HL-60 (cell line): Measurements from ENCODE around the gene APOM.

Experiments
- DNase-seq, 2 experiments: peaks; one replicate each; pipeline ENCODE4 v3.0.0-alpha.2; 2010 to 2020; ENCODE audit warnings: low read depth in 1 of 2, low spot score in 1 of 2
- H3K27ac ChIP-seq: fragments of 250-450 bp; sonication (Bioruptor Pico); replicated peaks from 2 replicates; pipeline ENCODE4 v1.5.1; 2020; ENCODE audit warnings: mild to moderate bottlenecking, moderate library complexity
- H3K27me3 ChIP-seq: fragments of 250-450 bp; sonication (Bioruptor Pico); 2 replicates; pipeline ENCODE4 v1.5.1; 2021; ENCODE audit warnings: mild to moderate bottlenecking, moderate library complexity; ENCODE audit not compliant: insufficient read depth, poor library complexity, severe bottlenecking
- H3K4me3 ChIP-seq: replicated peaks from 2 replicates; pipeline ENCODE4 v1.5.1; 2011; ENCODE audit warnings: mild to moderate bottlenecking, control low read depth, low read length; ENCODE audit not compliant: insufficient read depth
- GABPA ChIP-seq: IDR thresholded peaks from 2 replicates; pipeline ENCODE4 v1.6.1; 2012; ENCODE audit warnings: low read depth
- POLR2AphosphoS5 ChIP-seq: IDR thresholded peaks from 2 replicates; pipeline ENCODE4 v1.6.1; 2012; ENCODE audit warnings: low read depth
- SPI1 ChIP-seq: IDR thresholded peaks from 2 replicates; pipeline ENCODE4 v1.6.1; 2012; ENCODE audit warnings: low read depth, mild to moderate bottlenecking, borderline replicate concordance
- TF ChIP-seq, protein P1 (sequence below): IDR thresholded peaks from one replicate; pipeline ENCODE4 v1.5.1; 2011; ENCODE audit warnings: low read length, control low read depth, inconsistent platforms; ENCODE audit not compliant: insufficient read depth
- TF ChIP-seq, protein P2 (sequence below): IDR thresholded peaks from 2 replicates; pipeline ENCODE4 v1.6.1; 2012; ENCODE audit warnings: low read depth; ENCODE audit not compliant: insufficient replicate concordance

Gene APOM

DNA sequence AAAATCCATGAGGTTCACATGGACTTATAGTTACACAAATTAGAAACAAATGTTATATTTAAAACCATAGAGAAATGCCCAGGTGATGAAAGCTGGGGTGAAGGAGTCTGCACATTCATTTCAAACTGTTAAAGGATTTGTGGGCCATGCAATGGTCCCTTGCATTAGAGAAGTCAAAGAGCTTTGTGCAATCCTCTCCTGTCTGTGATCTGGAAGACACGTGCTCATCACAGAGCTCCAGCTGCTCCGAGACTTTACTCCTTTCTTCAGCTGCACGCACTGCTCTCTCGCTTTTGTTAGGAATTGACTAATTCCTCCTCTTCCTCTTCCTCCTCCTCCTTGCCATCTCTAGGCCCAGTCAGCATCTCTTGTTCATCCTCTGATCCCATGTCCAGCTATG, 44.7 kb upstream of the APOM start:
- no peaks in the 10 kb centered on the region for H3K27me3 ChIP-seq
- TF ChIP-seq SPI1, result peak; percentile 21; the same call in 1 of the 2 replicates
- TF ChIP-seq, protein P1, sequence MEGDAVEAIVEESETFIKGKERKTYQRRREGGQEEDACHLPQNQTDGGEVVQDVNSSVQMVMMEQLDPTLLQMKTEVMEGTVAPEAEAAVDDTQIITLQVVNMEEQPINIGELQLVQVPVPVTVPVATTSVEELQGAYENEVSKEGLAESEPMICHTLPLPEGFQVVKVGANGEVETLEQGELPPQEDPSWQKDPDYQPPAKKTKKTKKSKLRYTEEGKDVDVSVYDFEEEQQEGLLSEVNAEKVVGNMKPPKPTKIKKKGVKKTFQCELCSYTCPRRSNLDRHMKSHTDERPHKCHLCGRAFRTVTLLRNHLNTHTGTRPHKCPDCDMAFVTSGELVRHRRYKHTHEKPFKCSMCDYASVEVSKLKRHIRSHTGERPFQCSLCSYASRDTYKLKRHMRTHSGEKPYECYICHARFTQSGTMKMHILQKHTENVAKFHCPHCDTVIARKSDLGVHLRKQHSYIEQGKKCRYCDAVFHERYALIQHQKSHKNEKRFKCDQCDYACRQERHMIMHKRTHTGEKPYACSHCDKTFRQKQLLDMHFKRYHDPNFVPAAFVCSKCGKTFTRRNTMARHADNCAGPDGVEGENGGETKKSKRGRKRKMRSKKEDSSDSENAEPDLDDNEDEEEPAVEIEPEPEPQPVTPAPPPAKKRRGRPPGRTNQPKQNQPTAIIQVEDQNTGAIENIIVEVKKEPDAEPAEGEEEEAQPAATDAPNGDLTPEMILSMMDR, result no peak
- TF ChIP-seq POLR2AphosphoS5, result peak; percentile 49; the same call in 1 of the 2 replicates
- DNase-seq, result peak; percentile 74 to 89
- H3K27ac ChIP-seq, result no peak overlapping the region
- no peak overlapping the region for H3K4me3 ChIP-seq

DNA sequence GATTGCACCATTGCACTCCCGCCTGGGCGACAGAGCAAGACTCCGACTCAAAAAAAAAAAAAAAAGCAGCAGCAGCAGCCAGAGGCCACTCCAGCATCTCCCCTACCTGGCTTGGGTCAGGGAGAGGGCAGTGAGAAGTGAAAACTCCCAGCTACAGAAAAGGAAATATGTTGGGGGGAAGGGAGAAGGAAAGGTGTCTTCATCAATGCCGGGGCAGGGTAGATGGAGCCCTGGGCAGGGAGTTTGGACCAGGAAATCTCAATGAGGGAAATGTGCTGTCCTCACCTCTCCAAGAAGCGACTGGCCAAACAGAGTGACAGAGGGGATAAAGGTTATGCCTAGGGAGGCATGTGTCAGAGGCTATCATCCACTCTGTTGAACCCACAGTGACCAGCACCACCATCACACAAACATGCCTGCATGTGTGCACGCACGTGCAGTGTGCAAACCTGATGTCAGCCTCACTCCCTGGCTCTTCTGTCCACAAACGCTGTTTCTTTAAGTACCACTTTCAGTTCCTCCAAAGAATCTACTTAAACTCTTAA, 41.5 kb upstream of the APOM start:
- H3K27ac ChIP-seq, result peak overlapping the region; percentile 92
- TF ChIP-seq, protein P1, result no peak
- TF ChIP-seq GABPA, result no peak

DNA sequence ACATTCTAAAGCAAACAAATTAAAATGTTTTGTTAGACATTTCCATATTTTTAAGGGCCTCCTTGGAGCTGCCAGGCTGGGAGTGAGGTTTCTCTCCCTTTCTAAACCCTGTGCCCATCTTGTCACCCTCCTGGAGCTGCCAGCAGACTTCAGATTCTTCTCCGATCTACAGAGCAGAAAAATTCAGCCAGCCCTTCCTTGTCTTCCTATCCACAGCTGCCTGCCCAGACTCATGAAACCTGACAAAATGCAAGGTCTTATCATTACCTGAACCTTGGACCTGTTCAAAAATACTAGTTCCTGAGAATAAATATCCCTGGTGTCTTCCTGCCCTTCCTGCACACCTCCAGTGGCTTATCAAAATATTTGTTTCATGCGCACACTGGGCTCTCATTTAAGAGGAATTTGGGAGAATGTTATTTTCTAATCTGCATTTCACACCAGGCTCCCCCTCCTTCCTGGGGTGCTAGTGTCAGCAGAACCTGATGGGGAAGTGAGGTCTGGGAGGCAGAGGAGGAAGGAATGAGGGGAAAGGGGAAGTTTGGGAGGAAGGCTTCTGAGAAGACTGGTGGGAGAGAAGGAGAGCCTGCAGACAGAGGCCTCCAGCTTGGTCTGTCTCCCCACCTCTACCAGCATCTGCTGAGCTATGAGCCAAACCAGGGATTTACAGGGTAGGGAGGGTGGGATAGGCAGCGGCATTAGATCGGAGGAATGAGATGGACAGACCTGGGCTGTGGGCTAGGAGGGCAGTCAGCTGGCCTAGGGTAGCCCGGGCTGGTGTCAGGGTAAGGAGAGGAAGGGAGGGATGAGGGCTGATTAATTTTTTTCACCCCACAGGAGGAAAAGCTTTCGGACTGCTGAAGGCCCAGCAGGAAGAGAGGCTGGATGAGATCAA, 40.8 kb upstream of the APOM start, which contains the start of gene AIF1:
Gene AIF1, plus strand, starts transcription at position 551 of the 895 bp plus-strand sequence. Its CDS starts 96 bp downstream, at position 647.
- H3K4me3 ChIP-seq, result peak within 1 kb of the TSS; percentile 54
- DNase-seq, result peak in 1 of 2 experiments; percentile 82
- peak within 1 kb of the TSS; percentile 92 for H3K27ac ChIP-seq
- no peaks in the 10 kb centered on the region for H3K27me3 ChIP-seq
- TF ChIP-seq, protein P2, sequence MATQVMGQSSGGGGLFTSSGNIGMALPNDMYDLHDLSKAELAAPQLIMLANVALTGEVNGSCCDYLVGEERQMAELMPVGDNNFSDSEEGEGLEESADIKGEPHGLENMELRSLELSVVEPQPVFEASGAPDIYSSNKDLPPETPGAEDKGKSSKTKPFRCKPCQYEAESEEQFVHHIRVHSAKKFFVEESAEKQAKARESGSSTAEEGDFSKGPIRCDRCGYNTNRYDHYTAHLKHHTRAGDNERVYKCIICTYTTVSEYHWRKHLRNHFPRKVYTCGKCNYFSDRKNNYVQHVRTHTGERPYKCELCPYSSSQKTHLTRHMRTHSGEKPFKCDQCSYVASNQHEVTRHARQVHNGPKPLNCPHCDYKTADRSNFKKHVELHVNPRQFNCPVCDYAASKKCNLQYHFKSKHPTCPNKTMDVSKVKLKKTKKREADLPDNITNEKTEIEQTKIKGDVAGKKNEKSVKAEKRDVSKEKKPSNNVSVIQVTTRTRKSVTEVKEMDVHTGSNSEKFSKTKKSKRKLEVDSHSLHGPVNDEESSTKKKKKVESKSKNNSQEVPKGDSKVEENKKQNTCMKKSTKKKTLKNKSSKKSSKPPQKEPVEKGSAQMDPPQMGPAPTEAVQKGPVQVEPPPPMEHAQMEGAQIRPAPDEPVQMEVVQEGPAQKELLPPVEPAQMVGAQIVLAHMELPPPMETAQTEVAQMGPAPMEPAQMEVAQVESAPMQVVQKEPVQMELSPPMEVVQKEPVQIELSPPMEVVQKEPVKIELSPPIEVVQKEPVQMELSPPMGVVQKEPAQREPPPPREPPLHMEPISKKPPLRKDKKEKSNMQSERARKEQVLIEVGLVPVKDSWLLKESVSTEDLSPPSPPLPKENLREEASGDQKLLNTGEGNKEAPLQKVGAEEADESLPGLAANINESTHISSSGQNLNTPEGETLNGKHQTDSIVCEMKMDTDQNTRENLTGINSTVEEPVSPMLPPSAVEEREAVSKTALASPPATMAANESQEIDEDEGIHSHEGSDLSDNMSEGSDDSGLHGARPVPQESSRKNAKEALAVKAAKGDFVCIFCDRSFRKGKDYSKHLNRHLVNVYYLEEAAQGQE, result no peak
- TF ChIP-seq POLR2AphosphoS5, result 0 out of 2 replicates have a peak, but pooled peaks have one; percentile 43
- no peak for TF ChIP-seq GABPA
- TF ChIP-seq SPI1, result peak; percentile 95
- TF ChIP-seq, protein P1, result no peak

More for the DNA sequence above, 41.5 kb upstream of the APOM start:
- Histone ChIP-seq H3K27me3 (no peaks in the 10 kb centered on the region), H3K4me3 (peak overlapping the region; percentile 8; the same call in 1 of the 2 replicates)
- peak in 1 of 2 experiments; percentile 75 for DNase-seq

DNA sequence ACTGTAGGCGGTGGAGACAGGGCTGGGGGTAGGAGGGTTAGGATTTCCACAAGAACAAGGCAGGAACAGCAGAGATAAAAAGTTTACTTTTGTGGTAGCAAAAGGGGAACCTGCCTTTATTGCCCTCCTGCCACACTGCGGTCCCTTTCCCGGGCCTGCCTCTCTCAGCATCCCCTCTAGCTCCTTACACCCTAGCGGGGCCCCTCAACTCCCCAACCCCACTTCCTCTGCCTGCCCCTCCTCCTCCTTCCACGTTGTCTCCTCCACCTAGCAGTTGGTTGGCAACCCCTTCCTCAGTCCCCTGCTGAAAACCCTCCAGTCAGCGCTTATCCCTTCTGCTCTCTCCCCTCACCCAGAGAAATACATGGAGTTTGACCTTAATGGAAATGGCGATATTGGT, 39.9 kb upstream of the APOM start:
- Histone ChIP-seq H3K27ac (peak overlapping the region; percentile 92), H3K4me3 (peak overlapping the region; percentile 54)
- TF ChIP-seq, protein P1, result no peak
- TF ChIP-seq, protein P2, result peak; percentile 48
- TF ChIP-seq SPI1 (peak; percentile 89; the same call in 1 of the 2 replicates), POLR2AphosphoS5 (peak; percentile 87)

More for the DNA sequence above, 39.9 kb upstream of the APOM start:
- DNase-seq, result peak; percentile 79 to 95
- H3K27me3 ChIP-seq, result no peaks in the 10 kb centered on the region
